GM18861 (cell line): Measurements from ENCODE around the gene OR10H4.
"Not testable (repeated sequence)": the region's sequence is repeated elsewhere in the genome, so short reads cannot be mapped to it uniquely, and the experiment has no call there.

ENCODE experiments used
- ATAC-seq: cut with Tn5 transposase; IDR thresholded peaks from one replicate; pipeline ENCODE4 v1.9.1; 2021; ENCODE audit not compliant: unreplicated experiment

OR10H4 gene

GRCh38 chr19:15936950-15937349 is 11.9 kb upstream of the OR10H4 start:
- no peak for ATAC-seq

DNA sequence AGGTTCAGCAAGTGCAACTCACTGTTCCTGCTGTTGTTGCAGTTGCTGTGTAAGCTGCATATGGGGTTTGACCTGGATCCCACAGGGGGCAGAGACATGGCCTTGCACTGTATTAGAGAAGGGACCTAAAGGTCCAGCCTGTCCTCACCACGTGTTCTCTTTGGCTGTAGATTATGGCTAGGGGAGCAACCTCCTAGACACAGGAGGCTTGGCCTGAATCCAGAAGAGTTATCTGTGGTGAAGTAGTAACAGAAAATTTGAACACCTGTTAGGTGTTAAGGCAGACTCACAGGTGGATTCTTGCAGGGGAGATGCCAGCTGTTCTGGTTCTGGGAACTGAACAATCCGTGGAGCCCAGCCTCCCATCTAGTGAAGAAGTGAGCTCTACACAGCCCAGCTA is 11.0 kb upstream of the OR10H4 start:
- no peak for ATAC-seq

GRCh38 chr19:15944401-15944800 is 4.4 kb upstream of the OR10H4 start:
- ATAC-seq, result no peak

- no peak for ATAC-seq
Observed at GRCh38 chr19:15945301-15945700, 3.5 kb upstream of the OR10H4 start.

GRCh38 chr19:15954820-15955219 is 6.0 kb downstream of the OR10H4 start:
- ATAC-seq, result no peak

DNA sequence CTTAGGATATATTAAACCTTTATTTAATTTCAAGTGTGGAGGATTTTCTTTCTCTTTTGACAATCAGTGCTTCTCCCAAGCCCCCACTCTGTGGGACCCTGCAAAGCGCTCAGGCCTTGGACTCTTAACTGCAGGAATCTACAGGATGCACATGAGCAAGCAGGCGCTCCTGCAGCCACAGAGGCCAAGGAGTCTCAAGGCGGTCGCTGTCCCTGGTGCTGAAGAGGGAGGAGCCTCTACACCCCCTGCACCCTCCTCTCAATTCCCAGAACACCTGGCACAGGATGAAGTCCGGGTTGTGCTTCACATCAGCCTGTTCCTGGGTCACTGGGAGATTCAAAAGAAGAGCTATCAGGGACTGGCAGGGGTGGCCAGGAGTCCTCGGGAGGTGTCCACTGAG is 13.5 kb downstream of the OR10H4 start:
- ATAC-seq, result no peak

GRCh38 chr19:15964231-15964630 is 15.4 kb downstream of the OR10H4 start:
- no peak for ATAC-seq

DNA sequence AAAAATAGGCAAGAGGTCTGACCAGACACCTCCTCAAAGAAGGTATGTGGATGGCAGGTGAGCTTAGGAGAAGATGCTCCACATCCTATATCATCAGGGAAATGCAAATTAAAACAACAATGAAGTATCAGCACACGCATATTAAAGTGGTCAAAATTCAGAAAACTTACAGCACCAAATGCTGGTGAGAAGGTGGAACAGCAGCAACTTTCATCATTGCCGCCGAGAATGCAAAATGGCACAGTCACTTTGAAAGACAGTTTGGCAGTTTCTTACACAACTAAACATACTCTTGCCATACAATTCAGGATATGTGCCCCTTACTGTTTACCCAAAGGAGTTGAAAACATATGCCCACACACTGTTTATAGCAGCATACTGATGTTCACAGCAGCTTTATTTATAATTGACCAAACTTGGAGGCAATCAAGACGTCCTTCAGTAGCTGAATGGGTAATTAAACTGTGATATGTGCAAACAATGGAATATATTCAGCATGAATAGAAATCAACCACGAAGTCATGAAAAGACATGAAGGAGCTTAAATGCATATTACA is 22.5 kb downstream of the OR10H4 start:
- no peak for ATAC-seq

GRCh38 chr19:15972043-15972442 is 23.2 kb downstream of the OR10H4 start:
- not testable (repeated sequence) for ATAC-seq

- no peak for ATAC-seq
Observed at GRCh38 chr19:15974856-15975255, 26.0 kb downstream of the OR10H4 start.

GRCh38 chr19:15976836-15977689 is 28.3 kb downstream of the OR10H4 start:
- no peak for ATAC-seq

DNA sequence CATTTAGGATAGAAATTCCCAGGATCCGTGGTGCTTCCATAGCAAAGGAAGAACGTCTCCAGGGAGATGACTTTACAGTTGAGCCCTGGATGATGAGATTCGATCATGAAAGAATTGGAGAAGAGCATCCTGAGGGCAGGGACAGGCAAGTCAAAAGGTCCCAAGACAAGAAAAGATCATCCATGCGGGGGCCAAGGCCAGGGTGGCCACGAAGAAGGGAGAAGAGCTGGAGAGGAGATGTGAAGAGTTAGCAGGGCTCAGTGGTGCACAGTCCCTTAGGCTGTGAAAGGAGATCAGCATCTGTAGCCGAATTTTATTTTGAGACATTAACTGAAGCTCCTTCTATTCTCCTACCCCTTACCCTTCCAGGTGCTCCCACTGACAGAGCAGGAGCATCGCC is 28.9 kb downstream of the OR10H4 start:
- ATAC-seq, result no peak

DNA sequence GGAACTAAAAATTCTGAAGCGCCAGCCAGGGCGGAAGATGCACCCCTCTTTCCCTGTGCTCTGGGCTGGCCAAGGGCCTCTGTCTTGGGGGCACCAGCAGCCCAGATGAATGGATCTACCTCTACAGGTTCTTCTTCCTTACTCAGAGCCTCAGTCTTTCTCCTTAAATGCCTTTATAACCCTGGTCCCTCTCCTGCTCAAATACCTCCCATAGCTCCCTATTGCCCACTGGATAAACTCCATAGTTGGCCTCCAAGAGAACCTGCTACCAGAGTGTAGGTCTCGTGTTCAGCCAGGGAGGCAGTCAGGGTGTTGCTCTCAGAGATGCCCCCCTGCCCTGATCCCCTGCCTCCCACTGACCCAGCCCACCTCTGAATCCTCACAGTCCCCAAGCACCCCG is 30.5 kb downstream of the OR10H4 start:
- no peak for ATAC-seq

DNA sequence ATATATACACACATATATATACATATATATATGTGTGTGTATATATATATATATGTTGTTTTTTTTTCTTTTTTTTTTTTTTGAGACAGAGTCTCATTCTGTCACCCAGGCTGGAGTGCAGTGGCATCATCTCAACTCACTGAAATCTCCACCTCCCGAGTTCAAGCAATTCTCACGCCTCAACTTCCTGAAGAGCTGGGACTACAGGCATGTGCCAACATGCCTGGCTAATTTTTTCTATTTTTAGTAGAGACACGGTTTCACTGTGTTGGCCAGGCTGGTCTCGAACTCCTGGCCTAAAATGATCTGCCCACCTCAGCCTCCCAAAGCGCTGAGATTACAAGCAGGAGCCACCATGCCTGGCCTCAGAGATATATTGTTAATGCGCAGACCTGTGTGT is 37.0 kb downstream of the OR10H4 start:
- ATAC-seq, result not testable (repeated sequence)

- no peak for ATAC-seq
Observed at GRCh38 chr19:15986701-15987100, 37.9 kb downstream of the OR10H4 start.

GRCh38 chr19:15989889-15990288 is 41.1 kb downstream of the OR10H4 start:
- ATAC-seq, result no peak

DNA sequence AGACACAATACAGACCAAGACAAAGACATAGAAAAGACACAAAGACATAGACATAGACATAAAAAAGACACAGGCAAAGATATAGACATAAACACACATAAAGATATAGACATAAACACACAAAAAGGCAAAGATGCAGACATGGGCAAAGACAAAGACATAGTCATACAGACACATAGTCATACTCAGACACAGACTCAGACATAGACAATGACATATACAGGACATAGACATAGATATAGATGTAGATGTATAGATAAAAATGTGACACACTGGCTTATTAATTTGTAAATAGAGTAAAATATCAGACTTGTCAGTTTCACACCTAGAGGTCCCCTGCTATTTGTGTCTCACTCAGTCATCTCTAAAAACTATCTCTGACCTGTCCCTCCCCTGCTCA is 42.8 kb downstream of the OR10H4 start:
- no peak for ATAC-seq

- ATAC-seq, result no peak
Observed at GRCh38 chr19:15992014-15992413, 43.2 kb downstream of the OR10H4 start.

DNA sequence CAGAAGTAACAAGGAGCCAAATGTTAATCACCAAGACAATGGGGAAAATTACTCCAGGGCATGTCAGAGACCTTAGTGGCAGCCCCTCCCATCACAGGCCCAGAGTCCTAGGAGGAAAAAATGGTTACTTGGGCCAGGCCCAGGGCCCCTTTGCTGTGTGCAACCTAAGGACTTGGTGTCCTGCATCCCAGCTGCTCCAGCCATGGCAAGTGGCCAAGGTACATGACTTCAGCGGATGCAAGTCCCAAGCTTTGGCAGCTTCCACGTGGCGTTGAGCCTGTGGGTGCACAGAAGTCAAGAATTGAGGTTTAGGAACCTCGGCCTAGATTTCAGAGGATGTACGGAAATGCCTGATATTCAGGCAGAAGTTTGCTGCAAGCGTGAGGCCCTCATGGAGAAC is 46.7 kb downstream of the OR10H4 start:
- ATAC-seq, result no peak

DNA sequence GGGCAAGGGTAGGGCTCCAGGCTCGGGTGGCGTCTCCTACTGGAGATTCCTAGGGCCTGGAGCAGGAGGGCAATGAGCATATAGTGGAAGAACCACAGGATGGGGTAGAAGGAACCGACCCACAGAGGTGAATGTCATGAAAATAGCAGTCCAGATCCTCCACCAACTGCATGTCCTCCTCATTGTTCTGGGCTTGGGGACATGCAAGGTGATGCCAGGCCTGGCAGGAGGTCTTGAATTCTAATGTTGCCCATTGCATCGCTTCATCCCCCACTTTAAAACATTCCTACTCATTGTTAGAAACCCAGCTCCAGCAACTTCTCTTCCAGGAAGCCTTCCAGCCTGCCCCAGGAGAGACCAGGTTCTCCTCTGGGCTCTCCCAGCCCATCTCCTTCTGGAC is 49.4 kb downstream of the OR10H4 start:
- no peak for ATAC-seq
